ENCODE measurements around the gene WWOX.

WWOX gene

GRCh38 chr16:78764478-78764877, 665.0 kb downstream of the WWOX start:
- no peak for TF ChIP-seq JUND (IDR thresholded peaks at IDR 0.05; ENCODE audit: low read depth)
- in situ Hi-C loops (cut with HindIII; ENCODE audit: low pct_unique_long_range_greater_than_20kb, low sequenced_read_pairs): no loop called here
- no peak for DNase-seq (ENCODE audit: low read depth in 1 of 2, low spot score in 1 of 2)

- TF ChIP-seq JUND (IDR thresholded peaks at IDR 0.05; ENCODE audit: low read depth): no peak
- in situ Hi-C loops (cut with HindIII; ENCODE audit: low pct_unique_long_range_greater_than_20kb, low sequenced_read_pairs): no loop called here
- no peak for DNase-seq (ENCODE audit: low read depth in 1 of 2, low spot score in 1 of 2)
Observed at GRCh38 chr16:78768226-78768625, 668.8 kb downstream of the WWOX start.

- no peak for DNase-seq (ENCODE audit: low read depth in 1 of 2, low spot score in 1 of 2)
- in situ Hi-C loops (cut with HindIII; ENCODE audit: low pct_unique_long_range_greater_than_20kb, low sequenced_read_pairs): no loop called here
- TF ChIP-seq JUND (IDR thresholded peaks at IDR 0.05; ENCODE audit: low read depth): no peak
Observed at GRCh38 chr16:78768718-78769117, 669.3 kb downstream of the WWOX start.

- DNase-seq (ENCODE audit: low read depth in 1 of 2, low spot score in 1 of 2): peak; percentile 17 to 87
- in situ Hi-C loops (cut with HindIII; ENCODE audit: low pct_unique_long_range_greater_than_20kb, low sequenced_read_pairs): no loop called here
- no peak for TF ChIP-seq JUND (IDR thresholded peaks at IDR 0.05; ENCODE audit: low read depth)
Observed at GRCh38 chr16:78770353-78771091, 671.1 kb downstream of the WWOX start.

- TF ChIP-seq JUND (IDR thresholded peaks at IDR 0.05; ENCODE audit: low read depth): no peak
- no peak for DNase-seq (ENCODE audit: low read depth in 1 of 2, low spot score in 1 of 2)
- in situ Hi-C loops (cut with HindIII; ENCODE audit: low pct_unique_long_range_greater_than_20kb, low sequenced_read_pairs): no loop called here
Observed at GRCh38 chr16:78773291-78773702, 673.8 kb downstream of the WWOX start.

GRCh38 chr16:78773706-78774105, 674.3 kb downstream of the WWOX start:
- no peak for TF ChIP-seq JUND (IDR thresholded peaks at IDR 0.05; ENCODE audit: low read depth)
- in situ Hi-C loops (cut with HindIII; ENCODE audit: low pct_unique_long_range_greater_than_20kb, low sequenced_read_pairs): no loop called here
- no peak for DNase-seq (ENCODE audit: low read depth in 1 of 2, low spot score in 1 of 2)

GRCh38 chr16:78775161-78775561, 675.7 kb downstream of the WWOX start:
- DNase-seq (ENCODE audit: low read depth in 1 of 2, low spot score in 1 of 2): no peak
- no peak for TF ChIP-seq JUND (IDR thresholded peaks at IDR 0.05; ENCODE audit: low read depth)
- in situ Hi-C loops (cut with HindIII; ENCODE audit: low pct_unique_long_range_greater_than_20kb, low sequenced_read_pairs): no loop called here

GRCh38 chr16:78778101-78779004, 678.9 kb downstream of the WWOX start:
- TF ChIP-seq JUND (IDR thresholded peaks at IDR 0.05; ENCODE audit: low read depth): no peak
- no peak for DNase-seq (ENCODE audit: low read depth in 1 of 2, low spot score in 1 of 2)
- in situ Hi-C loops (cut with HindIII; ENCODE audit: low pct_unique_long_range_greater_than_20kb, low sequenced_read_pairs): no loop called here

- no peak for DNase-seq (ENCODE audit: low read depth in 1 of 2, low spot score in 1 of 2)
- TF ChIP-seq JUND (IDR thresholded peaks at IDR 0.05; ENCODE audit: low read depth): no peak
- in situ Hi-C loops (cut with HindIII; ENCODE audit: low pct_unique_long_range_greater_than_20kb, low sequenced_read_pairs): no loop called here
Observed at GRCh38 chr16:78780808-78781207, 681.4 kb downstream of the WWOX start.

- DNase-seq (ENCODE audit: low read depth in 1 of 2, low spot score in 1 of 2): no peak
- no peak for TF ChIP-seq JUND (IDR thresholded peaks at IDR 0.05; ENCODE audit: low read depth)
- in situ Hi-C loops (cut with HindIII; ENCODE audit: low pct_unique_long_range_greater_than_20kb, low sequenced_read_pairs): no loop called here
Observed at GRCh38 chr16:78782572-78782971, 683.1 kb downstream of the WWOX start.

GRCh38 chr16:78783570-78784079, 684.2 kb downstream of the WWOX start:
- in situ Hi-C loops (cut with HindIII; ENCODE audit: low pct_unique_long_range_greater_than_20kb, low sequenced_read_pairs): no loop called here
- no peak for TF ChIP-seq JUND (IDR thresholded peaks at IDR 0.05; ENCODE audit: low read depth)
- no peak for DNase-seq (ENCODE audit: low read depth in 1 of 2, low spot score in 1 of 2)

- TF ChIP-seq JUND (IDR thresholded peaks at IDR 0.05; ENCODE audit: low read depth): no peak
- in situ Hi-C loops (cut with HindIII; ENCODE audit: low pct_unique_long_range_greater_than_20kb, low sequenced_read_pairs): no loop called here
- DNase-seq (ENCODE audit: low read depth in 1 of 2, low spot score in 1 of 2): no peak
Observed at GRCh38 chr16:78784771-78785170, 685.3 kb downstream of the WWOX start.

- in situ Hi-C loops (cut with HindIII; ENCODE audit: low pct_unique_long_range_greater_than_20kb, low sequenced_read_pairs): no loop called here
- DNase-seq (ENCODE audit: low read depth in 1 of 2, low spot score in 1 of 2): no peak
- no peak for TF ChIP-seq JUND (IDR thresholded peaks at IDR 0.05; ENCODE audit: low read depth)
Observed at GRCh38 chr16:78785218-78785617, 685.8 kb downstream of the WWOX start.
